WTC11 (cell line): ENCODE results near the gene NEK4. TPM values are rescaled to one million over a fixed set of nuclear protein-coding genes. Genes with fewer than 3 reads are reported as not detected.
A peak's percentile ranks its signal among the peaks of the same experiment; 100 is the strongest.

Experiments
- ATAC-seq: fragments of 200-7000 bp; cut with Tn5 transposase; 2 replicates; pipeline ENCODE4 v1.10.0; 2021; ENCODE audit warnings: mild to moderate bottlenecking, moderate library complexity
- CTCF ChIA-PET: fragments of 300-600 bp; sonication (Branson Sonifier 250); formaldehyde crosslinking; loops from one replicate; lab custom pipeline; 2021; ENCODE audit warnings: antibody characterized with exemption; lab: Charles Lee
- POLR2A ChIA-PET: fragments of 350-600 bp; sonication (Branson Sonifier 250); formaldehyde crosslinking; loops from one replicate; lab custom pipeline; 2021; ENCODE audit warnings: antibody characterized with exemption; lab: Charles Lee
- DNase-seq: peaks from one replicate; pipeline ENCODE4 v3.0.0; 2021; ENCODE audit warnings: low spot score
- H3K27ac Mint-ChIP-seq: 2 replicates; pipeline ENCODE4 v1.8.0; 2021; ENCODE audit warnings: mixed read lengths
- H3K27me3 Mint-ChIP-seq: 2 replicates; pipeline ENCODE4 v1.8.0; 2021; ENCODE audit warnings: low read depth, mild to moderate bottlenecking, moderate library complexity, mixed read lengths
- H3K36me3 Mint-ChIP-seq: 2 replicates; pipeline ENCODE4 v1.8.0; 2021; ENCODE audit warnings: mixed read lengths
- H3K4me1 Mint-ChIP-seq: 2 replicates; pipeline ENCODE4 v1.8.0; 2022; ENCODE audit warnings: mixed read lengths
- H3K4me3 Mint-ChIP-seq: 2 replicates; pipeline ENCODE4 v1.8.0; 2021; ENCODE audit warnings: mild to moderate bottlenecking, moderate library complexity, mixed read lengths
- H3K9me3 Mint-ChIP-seq: 2 replicates; pipeline ENCODE4 v1.8.0; 2021; ENCODE audit warnings: mixed read lengths
- CREM ChIP-seq: sonication (generic); formaldehyde crosslinking; IDR thresholded peaks from 2 replicates; pipeline ENCODE4 v1.8.1; 2022; ENCODE audit warnings: mild to moderate bottlenecking, missing genetic modification reagents, moderate library complexity
- ELF4 ChIP-seq: sonication (generic); formaldehyde crosslinking; IDR thresholded peaks from 2 replicates; pipeline ENCODE4 v1.8.1; 2022; ENCODE audit warnings: low read depth, mild to moderate bottlenecking, moderate library complexity, missing genetic modification reagents
- EMX1 ChIP-seq: fragments of 250-450 bp; sonication (Bioruptor Pico); IDR thresholded peaks from 2 replicates; pipeline ENCODE4 v1.8.0; 2021; ENCODE audit warnings: mild to moderate bottlenecking
- ESRRA ChIP-seq: sonication (generic); formaldehyde crosslinking; IDR thresholded peaks from 2 replicates; pipeline ENCODE4 v1.8.1; 2022; ENCODE audit warnings: mild to moderate bottlenecking, missing genetic modification reagents, borderline replicate concordance
- HMGA2 ChIP-seq: fragments of 250-450 bp; sonication (Bioruptor Pico); IDR thresholded peaks from 2 replicates; pipeline ENCODE4 v1.4.0; 2021; ENCODE audit warnings: mild to moderate bottlenecking, moderate library complexity
- NR2C2 ChIP-seq: sonication (generic); formaldehyde crosslinking; IDR thresholded peaks from 2 replicates; pipeline ENCODE4 v1.8.0; 2022; ENCODE audit warnings: mild to moderate bottlenecking, missing genetic modification reagents
- NR3C1 ChIP-seq: sonication (generic); formaldehyde crosslinking; conservative IDR thresholded peaks from 2 replicates; pipeline ENCODE4 v1.8.1; 2023; ENCODE audit warnings: low read depth, mild to moderate bottlenecking, missing genetic modification reagents
- PRRX2 ChIP-seq: fragments of 250-450 bp; sonication (Bioruptor Pico); IDR thresholded peaks from 2 replicates; pipeline ENCODE4 v1.8.0; 2021; ENCODE audit warnings: mild to moderate bottlenecking
- RELA ChIP-seq: sonication (generic); formaldehyde crosslinking; IDR thresholded peaks from 2 replicates; pipeline ENCODE4 v1.8.1; 2022; ENCODE audit warnings: missing genetic modification reagents, mild to moderate bottlenecking, borderline replicate concordance
- ZNF232 ChIP-seq: sonication (generic); formaldehyde crosslinking; IDR thresholded peaks from 2 replicates; pipeline ENCODE4 v1.8.0; 2022; ENCODE audit warnings: mild to moderate bottlenecking, missing genetic modification reagents
- total RNA-seq: library from RNA; stranded (reverse); gene quantifications from 3 replicates; pipeline ENCODE4 v1.2.3, GENCODE V29; 2021
- TF ChIP-seq, protein P1 (sequence below): sonication (generic); formaldehyde crosslinking; IDR thresholded peaks from 2 replicates; pipeline ENCODE4 v1.8.1; 2023; ENCODE audit warnings: mild to moderate bottlenecking, missing genetic modification reagents
- TF ChIP-seq, protein P2 (sequence below): sonication (generic); formaldehyde crosslinking; IDR thresholded peaks from 2 replicates; pipeline ENCODE4 v1.8.0; 2023; ENCODE audit warnings: missing genetic modification reagents, mild to moderate bottlenecking, borderline replicate concordance
- TF ChIP-seq, protein P3 (sequence below): sonication (generic); formaldehyde crosslinking; IDR thresholded peaks from 2 replicates; pipeline ENCODE4 v1.8.0; 2022; ENCODE audit warnings: mild to moderate bottlenecking, missing genetic modification reagents
- TF ChIP-seq, protein P4 (sequence below): fragments of 250-450 bp; sonication (Bioruptor Pico); IDR thresholded peaks from 2 replicates; pipeline ENCODE4 v1.9.0; 2021; ENCODE audit warnings: mild to moderate bottlenecking, borderline replicate concordance
- TF ChIP-seq, protein P5 (sequence below): sonication (generic); formaldehyde crosslinking; conservative IDR thresholded peaks from 2 replicates; pipeline ENCODE4 v1.8.1; 2023; ENCODE audit warnings: mild to moderate bottlenecking, low read depth, missing genetic modification reagents, moderate library complexity

NEK4 gene
- total RNA-seq, 1 experiment from 2014 or later, result 31.4 TPM

DNA sequence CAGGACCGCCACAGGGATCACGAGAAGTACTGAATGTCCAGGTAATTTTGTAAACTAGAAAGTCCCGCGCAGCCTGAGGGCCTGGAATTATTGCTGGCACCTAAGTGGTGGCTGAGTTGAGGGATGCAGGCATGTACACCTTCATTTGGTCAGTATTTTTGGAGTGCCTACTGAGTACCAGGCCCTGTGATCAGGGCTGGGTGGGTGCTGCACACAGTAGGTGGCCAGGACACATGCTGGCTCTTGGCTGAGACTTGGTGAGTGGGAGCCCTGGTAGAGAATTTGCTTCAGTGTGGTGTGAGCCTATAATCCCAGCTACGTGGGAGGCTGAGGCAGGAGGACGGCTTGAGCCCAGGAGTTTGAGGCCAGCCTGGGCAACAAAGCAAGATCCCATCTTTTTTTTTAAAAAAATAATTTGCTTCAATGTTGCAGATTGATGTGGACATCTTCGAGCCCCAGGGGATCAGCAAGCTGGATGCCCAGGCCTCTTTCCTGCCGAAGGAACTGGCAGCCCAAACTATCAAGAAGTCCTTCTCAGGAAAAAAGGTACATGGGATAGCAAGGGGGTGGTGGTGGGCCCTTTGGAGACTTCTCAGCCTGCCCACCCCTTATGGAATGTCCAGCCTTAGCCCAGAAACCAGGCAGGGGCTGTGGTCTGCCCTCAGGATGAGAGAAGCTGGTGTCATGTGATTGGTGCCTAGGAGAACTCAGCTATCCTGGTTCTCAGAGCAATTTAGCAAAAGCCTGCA, 9.3 kb upstream of the NEK4 start:
- no peaks in the 10 kb centered on the region for H3K36me3 Mint-ChIP-seq
- TF ChIP-seq RELA (CRISPR knock-in tag), result no peak
- TF ChIP-seq HMGA2 (CRISPR knock-in tag), result no peak
- no peak for TF ChIP-seq NR2C2 (CRISPR knock-in tag)
- TF ChIP-seq NR3C1, result no peak
- no peak for TF ChIP-seq ZNF232 (CRISPR knock-in tag)
- TF ChIP-seq CREM (CRISPR knock-in tag), result no peak
- no peak for TF ChIP-seq EMX1
- TF ChIP-seq, protein P1, sequence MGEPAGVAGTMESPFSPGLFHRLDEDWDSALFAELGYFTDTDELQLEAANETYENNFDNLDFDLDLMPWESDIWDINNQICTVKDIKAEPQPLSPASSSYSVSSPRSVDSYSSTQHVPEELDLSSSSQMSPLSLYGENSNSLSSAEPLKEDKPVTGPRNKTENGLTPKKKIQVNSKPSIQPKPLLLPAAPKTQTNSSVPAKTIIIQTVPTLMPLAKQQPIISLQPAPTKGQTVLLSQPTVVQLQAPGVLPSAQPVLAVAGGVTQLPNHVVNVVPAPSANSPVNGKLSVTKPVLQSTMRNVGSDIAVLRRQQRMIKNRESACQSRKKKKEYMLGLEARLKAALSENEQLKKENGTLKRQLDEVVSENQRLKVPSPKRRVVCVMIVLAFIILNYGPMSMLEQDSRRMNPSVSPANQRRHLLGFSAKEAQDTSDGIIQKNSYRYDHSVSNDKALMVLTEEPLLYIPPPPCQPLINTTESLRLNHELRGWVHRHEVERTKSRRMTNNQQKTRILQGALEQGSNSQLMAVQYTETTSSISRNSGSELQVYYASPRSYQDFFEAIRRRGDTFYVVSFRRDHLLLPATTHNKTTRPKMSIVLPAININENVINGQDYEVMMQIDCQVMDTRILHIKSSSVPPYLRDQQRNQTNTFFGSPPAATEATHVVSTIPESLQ (CRISPR knock-in tag), result no peak
- TF ChIP-seq PRRX2, result no peak
- no peak for TF ChIP-seq ESRRA (CRISPR knock-in tag)
- TF ChIP-seq, protein P2, sequence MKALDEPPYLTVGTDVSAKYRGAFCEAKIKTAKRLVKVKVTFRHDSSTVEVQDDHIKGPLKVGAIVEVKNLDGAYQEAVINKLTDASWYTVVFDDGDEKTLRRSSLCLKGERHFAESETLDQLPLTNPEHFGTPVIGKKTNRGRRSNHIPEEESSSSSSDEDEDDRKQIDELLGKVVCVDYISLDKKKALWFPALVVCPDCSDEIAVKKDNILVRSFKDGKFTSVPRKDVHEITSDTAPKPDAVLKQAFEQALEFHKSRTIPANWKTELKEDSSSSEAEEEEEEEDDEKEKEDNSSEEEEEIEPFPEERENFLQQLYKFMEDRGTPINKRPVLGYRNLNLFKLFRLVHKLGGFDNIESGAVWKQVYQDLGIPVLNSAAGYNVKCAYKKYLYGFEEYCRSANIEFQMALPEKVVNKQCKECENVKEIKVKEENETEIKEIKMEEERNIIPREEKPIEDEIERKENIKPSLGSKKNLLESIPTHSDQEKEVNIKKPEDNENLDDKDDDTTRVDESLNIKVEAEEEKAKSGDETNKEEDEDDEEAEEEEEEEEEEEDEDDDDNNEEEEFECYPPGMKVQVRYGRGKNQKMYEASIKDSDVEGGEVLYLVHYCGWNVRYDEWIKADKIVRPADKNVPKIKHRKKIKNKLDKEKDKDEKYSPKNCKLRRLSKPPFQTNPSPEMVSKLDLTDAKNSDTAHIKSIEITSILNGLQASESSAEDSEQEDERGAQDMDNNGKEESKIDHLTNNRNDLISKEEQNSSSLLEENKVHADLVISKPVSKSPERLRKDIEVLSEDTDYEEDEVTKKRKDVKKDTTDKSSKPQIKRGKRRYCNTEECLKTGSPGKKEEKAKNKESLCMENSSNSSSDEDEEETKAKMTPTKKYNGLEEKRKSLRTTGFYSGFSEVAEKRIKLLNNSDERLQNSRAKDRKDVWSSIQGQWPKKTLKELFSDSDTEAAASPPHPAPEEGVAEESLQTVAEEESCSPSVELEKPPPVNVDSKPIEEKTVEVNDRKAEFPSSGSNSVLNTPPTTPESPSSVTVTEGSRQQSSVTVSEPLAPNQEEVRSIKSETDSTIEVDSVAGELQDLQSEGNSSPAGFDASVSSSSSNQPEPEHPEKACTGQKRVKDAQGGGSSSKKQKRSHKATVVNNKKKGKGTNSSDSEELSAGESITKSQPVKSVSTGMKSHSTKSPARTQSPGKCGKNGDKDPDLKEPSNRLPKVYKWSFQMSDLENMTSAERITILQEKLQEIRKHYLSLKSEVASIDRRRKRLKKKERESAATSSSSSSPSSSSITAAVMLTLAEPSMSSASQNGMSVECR, result no peak
- TF ChIP-seq, protein P3, sequence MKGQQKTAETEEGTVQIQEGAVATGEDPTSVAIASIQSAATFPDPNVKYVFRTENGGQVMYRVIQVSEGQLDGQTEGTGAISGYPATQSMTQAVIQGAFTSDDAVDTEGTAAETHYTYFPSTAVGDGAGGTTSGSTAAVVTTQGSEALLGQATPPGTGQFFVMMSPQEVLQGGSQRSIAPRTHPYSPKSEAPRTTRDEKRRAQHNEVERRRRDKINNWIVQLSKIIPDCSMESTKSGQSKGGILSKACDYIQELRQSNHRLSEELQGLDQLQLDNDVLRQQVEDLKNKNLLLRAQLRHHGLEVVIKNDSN (CRISPR knock-in tag), result no peak
- no peak overlapping the region for H3K4me3 Mint-ChIP-seq
- ChIA-PET POLR2A (interaction anchor here (0.8 kb wide), 1 partner anchor 9 kb away, joined by 3 read pairs; the partner anchor contains the start of gene NEK4), CTCF (interaction anchor here (1.5 to 3.7 kb wide), 2 partner anchors 13 to 19 kb away, joined by 5 to 23 read pairs; no protein-coding TSS in a partner anchor)
- peaks cover 13% of the 10 kb centered on the region for H3K4me1 Mint-ChIP-seq
- H3K9me3 Mint-ChIP-seq, result no peaks in the 10 kb centered on the region
- H3K27me3 Mint-ChIP-seq, result no peaks in the 10 kb centered on the region
- DNase-seq, result peak; percentile 1
- no peak for ATAC-seq
- no peak overlapping the region for H3K27ac Mint-ChIP-seq

DNA sequence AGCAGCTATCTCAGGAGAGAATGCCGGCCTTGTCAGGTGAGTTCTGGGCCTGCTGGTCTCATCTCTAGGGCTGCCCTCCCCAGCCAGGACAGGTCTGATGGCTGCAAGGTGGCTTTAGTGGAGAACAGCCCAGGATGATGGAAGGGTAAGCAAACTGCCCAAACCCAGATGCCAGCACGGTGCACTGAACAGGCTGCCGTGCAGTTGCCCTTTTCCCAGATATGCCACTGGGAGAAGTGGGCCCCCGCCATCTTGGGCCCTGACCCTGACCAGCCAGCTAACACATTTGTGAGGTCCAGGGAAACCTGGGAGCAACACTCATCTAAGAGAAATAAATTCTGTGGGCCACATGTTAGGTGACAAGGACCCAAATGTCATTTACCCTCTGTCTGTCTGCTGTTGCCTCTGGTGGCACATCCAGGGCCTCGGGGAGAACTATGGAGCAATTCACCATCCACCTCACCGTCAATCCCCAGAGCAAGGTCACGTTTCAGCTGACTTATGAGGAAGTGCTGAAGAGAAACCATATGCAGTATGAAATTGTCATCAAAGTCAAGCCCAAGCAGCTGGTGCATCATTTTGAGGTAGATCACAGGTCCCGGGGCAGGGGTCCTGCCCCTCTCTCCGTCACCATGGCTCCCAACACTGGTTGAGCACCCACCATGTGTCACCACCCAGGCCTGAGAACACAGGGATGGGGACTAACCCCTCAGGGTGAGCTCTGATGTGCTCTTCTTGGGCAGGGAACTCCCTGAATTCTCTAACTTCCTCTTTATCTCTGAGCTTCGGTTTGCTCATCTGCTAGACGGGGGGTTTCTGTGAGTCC, 8.5 kb upstream of the NEK4 start:
- POLR2A ChIA-PET, result interaction anchor here (0.8 kb wide), 1 partner anchor 8 kb away, joined by 3 read pairs; the partner anchor contains the start of gene NEK4
- TF ChIP-seq ELF4 (CRISPR knock-in tag), result no peak
- TF ChIP-seq, protein P4, sequence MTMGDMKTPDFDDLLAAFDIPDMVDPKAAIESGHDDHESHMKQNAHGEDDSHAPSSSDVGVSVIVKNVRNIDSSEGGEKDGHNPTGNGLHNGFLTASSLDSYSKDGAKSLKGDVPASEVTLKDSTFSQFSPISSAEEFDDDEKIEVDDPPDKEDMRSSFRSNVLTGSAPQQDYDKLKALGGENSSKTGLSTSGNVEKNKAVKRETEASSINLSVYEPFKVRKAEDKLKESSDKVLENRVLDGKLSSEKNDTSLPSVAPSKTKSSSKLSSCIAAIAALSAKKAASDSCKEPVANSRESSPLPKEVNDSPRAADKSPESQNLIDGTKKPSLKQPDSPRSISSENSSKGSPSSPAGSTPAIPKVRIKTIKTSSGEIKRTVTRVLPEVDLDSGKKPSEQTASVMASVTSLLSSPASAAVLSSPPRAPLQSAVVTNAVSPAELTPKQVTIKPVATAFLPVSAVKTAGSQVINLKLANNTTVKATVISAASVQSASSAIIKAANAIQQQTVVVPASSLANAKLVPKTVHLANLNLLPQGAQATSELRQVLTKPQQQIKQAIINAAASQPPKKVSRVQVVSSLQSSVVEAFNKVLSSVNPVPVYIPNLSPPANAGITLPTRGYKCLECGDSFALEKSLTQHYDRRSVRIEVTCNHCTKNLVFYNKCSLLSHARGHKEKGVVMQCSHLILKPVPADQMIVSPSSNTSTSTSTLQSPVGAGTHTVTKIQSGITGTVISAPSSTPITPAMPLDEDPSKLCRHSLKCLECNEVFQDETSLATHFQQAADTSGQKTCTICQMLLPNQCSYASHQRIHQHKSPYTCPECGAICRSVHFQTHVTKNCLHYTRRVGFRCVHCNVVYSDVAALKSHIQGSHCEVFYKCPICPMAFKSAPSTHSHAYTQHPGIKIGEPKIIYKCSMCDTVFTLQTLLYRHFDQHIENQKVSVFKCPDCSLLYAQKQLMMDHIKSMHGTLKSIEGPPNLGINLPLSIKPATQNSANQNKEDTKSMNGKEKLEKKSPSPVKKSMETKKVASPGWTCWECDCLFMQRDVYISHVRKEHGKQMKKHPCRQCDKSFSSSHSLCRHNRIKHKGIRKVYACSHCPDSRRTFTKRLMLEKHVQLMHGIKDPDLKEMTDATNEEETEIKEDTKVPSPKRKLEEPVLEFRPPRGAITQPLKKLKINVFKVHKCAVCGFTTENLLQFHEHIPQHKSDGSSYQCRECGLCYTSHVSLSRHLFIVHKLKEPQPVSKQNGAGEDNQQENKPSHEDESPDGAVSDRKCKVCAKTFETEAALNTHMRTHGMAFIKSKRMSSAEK (CRISPR knock-in tag), result no peak
- TF ChIP-seq, protein P5, sequence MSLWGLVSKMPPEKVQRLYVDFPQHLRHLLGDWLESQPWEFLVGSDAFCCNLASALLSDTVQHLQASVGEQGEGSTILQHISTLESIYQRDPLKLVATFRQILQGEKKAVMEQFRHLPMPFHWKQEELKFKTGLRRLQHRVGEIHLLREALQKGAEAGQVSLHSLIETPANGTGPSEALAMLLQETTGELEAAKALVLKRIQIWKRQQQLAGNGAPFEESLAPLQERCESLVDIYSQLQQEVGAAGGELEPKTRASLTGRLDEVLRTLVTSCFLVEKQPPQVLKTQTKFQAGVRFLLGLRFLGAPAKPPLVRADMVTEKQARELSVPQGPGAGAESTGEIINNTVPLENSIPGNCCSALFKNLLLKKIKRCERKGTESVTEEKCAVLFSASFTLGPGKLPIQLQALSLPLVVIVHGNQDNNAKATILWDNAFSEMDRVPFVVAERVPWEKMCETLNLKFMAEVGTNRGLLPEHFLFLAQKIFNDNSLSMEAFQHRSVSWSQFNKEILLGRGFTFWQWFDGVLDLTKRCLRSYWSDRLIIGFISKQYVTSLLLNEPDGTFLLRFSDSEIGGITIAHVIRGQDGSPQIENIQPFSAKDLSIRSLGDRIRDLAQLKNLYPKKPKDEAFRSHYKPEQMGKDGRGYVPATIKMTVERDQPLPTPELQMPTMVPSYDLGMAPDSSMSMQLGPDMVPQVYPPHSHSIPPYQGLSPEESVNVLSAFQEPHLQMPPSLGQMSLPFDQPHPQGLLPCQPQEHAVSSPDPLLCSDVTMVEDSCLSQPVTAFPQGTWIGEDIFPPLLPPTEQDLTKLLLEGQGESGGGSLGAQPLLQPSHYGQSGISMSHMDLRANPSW (CRISPR knock-in tag), result no peak
- ATAC-seq (no peak), DNase-seq (peak; percentile 3)
- Mint-ChIP-seq H3K4me1 (peaks cover 13% of the 10 kb centered on the region), H3K9me3 (no peaks in the 10 kb centered on the region), H3K27me3 (no peaks in the 10 kb centered on the region), H3K36me3 (no peaks in the 10 kb centered on the region), H3K4me3 (no peak overlapping the region), H3K27ac (no peak overlapping the region)
- CTCF ChIA-PET, result interaction anchor here (3.7 kb wide), 1 partner anchor 13 kb away, joined by 23 read pairs; no protein-coding TSS in a partner anchor
